Measurements from ENCODE around the gene CFAP69. TPM values are rescaled to one million over a fixed set of nuclear protein-coding genes. Genes with fewer than 3 reads are reported as not detected.

The CFAP69 gene
- 9.1 TPM for total RNA-seq

GRCh38 chr7:90244909-90245851, at the start of gene CFAP69:
Gene CFAP69 (plus strand): TSS chr7:90245174. CDS start chr7:90245425, 251 bp downstream.

GRCh38 chr7:90211391-90212148, 33.4 kb upstream of the CFAP69 start, which contains the start of gene STEAP2:
Gene STEAP2 (plus strand): TSS chr7:90211740. CDS start chr7:90225083, 13,343 bp downstream.

GRCh38 chr7:90320801-90321494, 76.0 kb downstream of the CFAP69 start, which contains the start of gene FAM237B:
Gene FAM237B (minus strand): TSS chr7:90321304. CDS start chr7:90319748, 1,556 bp downstream.

GRCh38 chr7:90346336-90347125, 101.6 kb downstream of the CFAP69 start, which contains the start of gene GTPBP10:
Gene GTPBP10 (plus strand): TSS chr7:90346716. CDS start chr7:90346742, 26 bp downstream.

Small RNA genes lying within 50 kb of the gene (small RNA-seq; reads per million reads assigned to genes)
- not detected for gene RF00019 (ENCODE audit: low replicate concordance)

Other genes starting within 250 kb of the CFAP69 start
- gene STEAP1, start 90.7 kb upstream of the CFAP69 start, total RNA-seq: not detected
- gene STEAP2, start 33.4 kb upstream of the CFAP69 start, total RNA-seq: 2.8 TPM
- not detected for gene FAM237B, start 76.1 kb downstream of the CFAP69 start, total RNA-seq
- 24.7 TPM for gene GTPBP10, start 101.5 kb downstream of the CFAP69 start, total RNA-seq
- gene CLDN12, start 158.3 kb downstream of the CFAP69 start, total RNA-seq: 54.5 TPM
- gene PTTG1IP2, start 224.5 kb downstream of the CFAP69 start, total RNA-seq: not detected

Measured in parietal lobe (tissue), 2 donors.